Anterior cingulate cortex (tissue), 58 donors: ENCODE measurements around the gene CTNNBL1.
"Not testable (repeated sequence)": the region's sequence is repeated elsewhere in the genome, so short reads cannot be mapped to it uniquely, and the experiment has no call there.

Source experiments
- DNase-seq, 58 donors: peaks; one replicate each; lab custom pipeline; 2025; lab: John Stamatoyannopoulos, UW

The CTNNBL1 gene, protein sequence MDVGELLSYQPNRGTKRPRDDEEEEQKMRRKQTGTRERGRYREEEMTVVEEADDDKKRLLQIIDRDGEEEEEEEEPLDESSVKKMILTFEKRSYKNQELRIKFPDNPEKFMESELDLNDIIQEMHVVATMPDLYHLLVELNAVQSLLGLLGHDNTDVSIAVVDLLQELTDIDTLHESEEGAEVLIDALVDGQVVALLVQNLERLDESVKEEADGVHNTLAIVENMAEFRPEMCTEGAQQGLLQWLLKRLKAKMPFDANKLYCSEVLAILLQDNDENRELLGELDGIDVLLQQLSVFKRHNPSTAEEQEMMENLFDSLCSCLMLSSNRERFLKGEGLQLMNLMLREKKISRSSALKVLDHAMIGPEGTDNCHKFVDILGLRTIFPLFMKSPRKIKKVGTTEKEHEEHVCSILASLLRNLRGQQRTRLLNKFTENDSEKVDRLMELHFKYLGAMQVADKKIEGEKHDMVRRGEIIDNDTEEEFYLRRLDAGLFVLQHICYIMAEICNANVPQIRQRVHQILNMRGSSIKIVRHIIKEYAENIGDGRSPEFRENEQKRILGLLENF

DNA sequence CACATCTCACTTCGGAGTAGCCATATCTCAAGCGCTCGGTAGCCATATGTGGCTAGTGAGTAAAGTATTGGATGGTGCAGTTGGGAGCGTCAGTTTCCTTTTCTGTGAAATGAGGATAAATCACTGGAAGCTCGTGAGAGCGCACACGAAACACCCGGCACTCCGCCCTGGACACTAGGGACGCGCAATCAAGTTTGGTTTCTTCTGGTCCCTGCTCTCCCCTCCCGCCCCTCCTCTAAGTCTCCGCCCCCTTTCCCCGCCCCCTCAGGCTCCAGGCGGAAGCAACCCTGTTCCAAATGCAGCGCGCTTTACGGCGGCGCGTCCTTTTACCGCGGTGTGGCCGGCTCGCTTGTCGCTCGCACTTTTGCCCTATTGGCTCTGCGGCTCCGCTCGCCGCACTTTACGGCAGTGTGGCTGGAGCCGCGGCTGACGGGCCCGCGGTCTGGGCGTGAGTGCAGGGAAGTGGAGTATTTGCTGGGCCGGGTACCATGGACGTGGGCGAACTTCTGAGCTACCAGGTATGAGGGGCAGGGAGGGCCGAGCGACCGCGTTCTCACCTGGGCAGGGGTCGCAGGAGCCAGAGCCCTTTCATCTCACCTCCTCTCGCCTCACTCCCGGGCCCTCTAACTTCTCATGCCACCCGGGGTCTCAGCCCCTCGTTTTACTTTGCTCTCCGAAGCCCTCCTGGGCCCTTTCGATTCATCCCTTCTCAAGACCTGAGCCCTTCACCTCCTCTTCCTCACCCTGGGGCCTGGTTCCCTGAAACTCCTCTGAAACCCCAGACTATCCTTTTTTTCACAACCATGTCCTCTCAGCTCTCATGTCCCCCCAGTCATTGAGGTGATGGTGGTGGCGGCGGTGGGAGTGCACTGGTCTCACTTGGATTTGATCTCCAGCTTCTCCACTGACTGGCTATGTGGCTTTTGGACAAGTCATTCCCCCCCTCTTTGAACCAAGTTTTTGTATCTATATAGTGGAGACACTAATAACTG is at the start of gene CTNNBL1:
Gene CTNNBL1, plus strand, starts transcription at position 396 of the 992 bp plus-strand sequence. Its CDS starts 93 bp downstream, at position 489.
- DNase-seq: peak; percentile 61 to 97 (median 94)

DNA sequence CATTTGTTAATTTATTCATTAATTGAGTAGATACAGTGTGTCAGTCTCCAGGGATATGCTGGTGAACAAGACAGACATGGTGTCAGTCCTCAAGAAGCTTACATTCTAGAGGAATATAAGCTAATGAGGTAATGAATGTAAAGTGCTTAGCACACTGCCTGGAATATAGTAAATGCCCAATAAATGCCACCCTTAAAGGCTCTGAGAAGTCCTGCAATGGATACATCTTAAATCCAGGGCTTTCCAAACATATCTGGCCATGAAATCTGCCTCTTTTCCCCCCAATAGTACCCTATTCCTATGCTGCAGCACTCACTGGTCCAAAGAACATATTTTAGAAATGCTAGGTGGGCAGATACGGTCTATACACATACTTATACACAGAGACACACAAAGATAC is 49.2 kb upstream of the CTNNBL1 start:
- no peak for DNase-seq

- no peak for DNase-seq
These were observed 45.9 kb upstream of the CTNNBL1 start for GRCh38 chr20:37647946-37648345.

GRCh38 chr20:37649017-37649416 is 44.8 kb upstream of the CTNNBL1 start:
- DNase-seq: no peak

GRCh38 chr20:37649676-37650370 is 44.0 kb upstream of the CTNNBL1 start:
- DNase-seq: no peak

DNA sequence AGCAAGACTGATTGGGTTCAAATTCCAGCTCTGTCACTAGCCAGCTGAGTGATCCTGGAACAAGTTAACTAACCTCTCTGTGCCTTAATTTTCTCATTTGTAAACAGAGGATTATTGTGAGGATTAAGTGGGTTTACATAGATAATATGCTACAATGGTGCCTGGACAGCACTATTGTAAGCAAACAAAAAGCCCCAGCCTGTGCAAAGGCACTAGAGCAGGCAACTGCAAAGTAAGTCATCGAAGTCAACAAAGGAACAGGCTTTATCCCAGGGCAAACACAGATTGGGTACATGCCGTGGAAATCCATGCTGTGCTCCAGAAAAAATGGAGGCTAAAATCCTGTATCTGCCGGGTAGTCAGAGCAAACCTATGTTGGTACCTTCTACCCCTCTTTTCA is 43.2 kb upstream of the CTNNBL1 start:
- no peak for DNase-seq

DNA sequence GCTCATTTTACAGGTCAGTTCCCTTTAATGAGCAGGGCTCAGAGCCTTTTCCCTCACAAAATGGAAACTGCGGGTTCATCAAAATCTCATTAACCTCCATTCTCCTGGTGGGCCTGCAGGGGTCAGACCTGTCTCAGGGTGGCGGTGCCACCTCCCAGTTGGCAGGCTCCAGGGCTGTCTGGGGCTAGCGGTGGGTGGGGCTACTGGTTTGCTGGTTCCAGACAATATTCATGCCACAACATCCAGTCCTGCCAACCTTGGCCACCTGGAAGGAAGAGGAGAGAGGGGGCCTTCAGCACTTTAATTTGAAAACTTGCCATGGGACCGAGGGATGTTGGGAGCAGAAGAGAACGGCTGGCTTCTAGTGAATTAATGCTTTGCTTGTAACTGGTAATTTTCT is 41.9 kb upstream of the CTNNBL1 start:
- DNase-seq: peak in 4 of 58 donors; percentile 2 to 7 (median 4)

DNA sequence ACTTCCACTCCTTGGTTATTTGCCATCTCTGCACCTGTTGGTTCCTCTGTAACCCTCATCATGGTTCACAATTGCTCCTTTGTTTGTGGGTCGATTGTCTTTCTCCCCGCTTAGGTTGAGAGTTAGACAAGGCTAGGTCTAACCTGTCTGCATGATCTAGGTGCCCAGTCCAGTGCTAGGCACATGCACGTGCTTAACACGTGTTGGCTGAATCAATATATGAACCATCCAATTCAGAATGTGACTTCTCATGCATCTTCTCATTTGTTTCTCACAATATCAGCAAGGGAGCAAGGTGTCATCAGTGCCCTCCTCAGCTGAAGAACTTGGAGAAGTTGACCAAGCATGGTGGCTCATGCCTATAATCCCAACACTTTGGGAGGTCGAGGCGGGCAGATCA is 36.9 kb upstream of the CTNNBL1 start:
- no peak for DNase-seq

DNA sequence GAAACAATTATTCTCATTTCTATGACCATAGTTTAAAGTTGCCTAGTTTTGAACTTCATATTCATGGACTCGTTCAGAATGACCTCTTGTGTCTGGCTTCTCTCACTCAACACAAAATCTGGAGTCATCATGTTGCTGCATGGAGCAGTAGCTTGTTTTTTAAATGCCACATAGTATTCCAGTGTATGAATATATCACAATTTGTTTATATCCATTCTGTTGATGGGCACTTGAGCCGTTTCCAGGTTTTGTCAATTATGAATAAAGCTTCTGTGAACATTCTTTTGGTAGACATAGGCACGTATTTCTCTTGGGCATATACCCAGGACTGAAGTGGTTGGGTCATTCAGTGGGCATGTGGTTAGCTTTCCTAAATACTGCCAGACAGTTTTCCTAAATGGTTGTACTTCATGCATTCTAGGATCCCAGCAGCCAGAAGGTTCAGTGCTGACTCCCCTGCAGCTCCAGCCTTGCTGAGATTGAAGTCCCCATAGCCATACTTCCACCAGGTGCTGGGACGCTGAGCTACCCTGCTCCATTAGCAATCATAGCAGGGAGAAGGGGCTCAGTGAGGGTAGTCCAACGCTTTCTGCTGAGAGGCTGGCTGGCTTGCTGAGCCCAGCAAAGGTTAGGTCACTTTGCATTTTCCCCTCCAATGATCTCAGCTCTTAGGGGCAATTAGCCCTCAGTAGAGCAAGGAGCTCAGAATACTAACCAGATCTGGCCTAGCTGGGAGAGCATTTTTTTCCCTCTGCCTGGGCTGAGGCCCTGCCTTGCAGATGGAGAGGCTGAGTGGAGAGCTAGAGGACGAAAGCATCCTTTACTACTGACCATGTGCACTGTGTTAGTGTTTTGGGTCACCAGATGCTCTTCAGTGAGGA is 35.7 kb upstream of the CTNNBL1 start:
- no peak for DNase-seq

GRCh38 chr20:37661519-37661918 is 32.3 kb upstream of the CTNNBL1 start:
- no peak for DNase-seq

DNA sequence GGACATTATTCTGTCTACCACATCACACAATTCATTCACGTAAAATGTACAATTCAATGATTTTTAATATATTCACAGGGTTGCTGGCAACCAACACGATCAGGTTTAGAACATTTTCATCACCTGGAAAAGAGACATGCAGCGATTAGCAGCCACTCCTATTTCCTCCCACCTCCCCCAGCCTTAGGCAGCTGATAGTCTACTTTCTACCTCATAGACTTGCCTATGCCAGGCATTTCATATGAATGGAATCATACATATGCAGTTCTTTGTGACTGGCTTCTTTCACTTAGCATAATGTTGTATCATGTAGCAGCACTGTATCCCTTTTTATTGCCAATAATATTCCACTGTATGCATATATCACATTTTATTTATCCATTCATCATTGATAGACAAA is 31.5 kb upstream of the CTNNBL1 start:
- DNase-seq: no peak

GRCh38 chr20:37664595-37664994 is 29.2 kb upstream of the CTNNBL1 start:
- not testable (repeated sequence) for DNase-seq

- peak in 1 of 58 donors; percentile 35 for DNase-seq
These were observed 25.7 kb upstream of the CTNNBL1 start for GRCh38 chr20:37668166-37668565.

DNA sequence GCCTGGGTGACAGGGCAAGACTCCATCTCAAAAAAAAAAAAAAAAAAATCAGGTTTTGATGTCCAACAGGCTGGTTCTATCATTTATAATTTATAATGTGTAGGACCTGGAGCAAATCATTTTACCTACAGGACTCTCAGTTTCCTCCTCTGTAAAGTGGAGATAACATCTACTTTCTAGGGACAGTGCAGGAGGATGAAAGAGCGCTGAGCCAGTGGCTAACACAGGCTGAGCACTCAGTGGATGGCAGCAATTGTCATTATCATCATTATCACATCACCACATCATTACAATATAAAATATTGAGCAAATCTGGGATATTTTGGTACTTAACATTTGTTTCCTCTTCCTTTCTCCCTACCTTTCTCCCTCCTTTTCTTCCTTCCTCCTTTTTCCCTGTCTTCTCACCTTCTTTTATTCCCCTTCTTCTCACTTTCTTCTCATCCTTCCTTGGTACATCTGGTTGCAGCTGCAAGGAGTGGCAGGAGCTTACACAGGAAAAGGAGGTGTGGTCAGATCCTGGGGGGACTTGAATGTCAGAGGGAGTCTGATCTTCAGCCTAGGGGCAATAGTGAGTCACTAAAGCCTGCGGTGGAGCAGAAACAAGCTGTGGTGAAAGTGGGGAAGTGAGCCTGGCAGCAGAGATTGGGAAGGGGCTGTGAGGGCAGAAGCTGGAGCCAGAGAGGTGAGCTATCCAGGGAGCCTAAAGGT is 24.6 kb upstream of the CTNNBL1 start:
- DNase-seq: no peak

DNA sequence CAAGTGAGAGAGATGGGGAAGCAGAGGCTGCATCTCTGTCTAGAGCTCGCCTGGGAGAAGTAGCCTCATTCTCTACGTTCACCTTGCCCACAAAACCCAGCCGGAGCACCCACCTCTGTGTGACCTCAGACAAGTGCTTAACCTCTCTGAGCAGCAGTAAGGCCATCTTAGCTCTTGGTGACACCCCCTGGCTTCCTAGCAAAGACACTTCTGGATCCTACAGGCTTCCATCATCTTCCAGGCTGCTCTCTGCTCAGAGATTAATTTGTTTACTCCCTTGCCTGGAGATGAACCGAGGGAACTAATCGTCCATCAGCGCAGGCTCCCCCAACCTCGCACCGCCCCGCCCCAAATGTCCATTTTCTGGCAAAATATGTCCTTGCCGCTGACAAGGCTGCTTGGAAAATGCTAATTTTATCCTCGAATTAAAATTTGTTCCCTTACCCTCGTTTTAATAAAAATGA is 24.0 kb upstream of the CTNNBL1 start:
- DNase-seq: no peak

DNA sequence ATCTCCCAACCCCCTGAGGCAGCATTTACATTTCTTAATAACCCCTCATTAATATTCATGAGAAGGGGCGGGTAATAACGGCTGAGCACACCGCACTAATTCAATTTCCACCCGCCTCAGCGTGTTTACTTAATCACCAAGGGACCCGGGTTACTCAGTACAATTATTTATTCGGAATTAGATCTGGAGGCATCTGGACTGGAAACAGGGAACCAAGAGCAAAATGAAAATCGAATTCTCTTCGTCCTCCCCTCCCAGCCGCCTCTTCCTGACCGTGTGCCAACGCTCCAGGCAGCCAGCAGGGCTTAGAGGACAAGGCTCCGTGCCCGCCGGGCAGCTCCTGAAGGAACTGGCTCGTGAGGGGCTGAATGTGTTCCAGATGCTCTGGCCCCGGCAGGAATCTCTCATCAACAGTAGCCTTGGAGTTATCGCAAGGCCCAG is 23.5 kb upstream of the CTNNBL1 start:
- peak in 33 of 58 donors; percentile 1 to 45 (median 8) for DNase-seq

GRCh38 chr20:37672143-37672542 is 21.7 kb upstream of the CTNNBL1 start:
- DNase-seq: no peak

GRCh38 chr20:37673444-37673843 is 20.4 kb upstream of the CTNNBL1 start:
- no peak for DNase-seq
